Activated CD8-positive, alpha-beta memory T cell treated with anti-CD3 and anti-CD28 coated beads for 1 hour (primary cell): ENCODE data around the gene PTGDR.

Experiments used
- DNase-seq, 2 donors: peaks; one replicate each; pipeline ENCODE4 v3.0.0-alpha.2; 2020; ENCODE audit warnings: low read depth in 1 of 2; ENCODE audit errors: extremely low read depth in 1 of 2

The PTGDR gene

DNA sequence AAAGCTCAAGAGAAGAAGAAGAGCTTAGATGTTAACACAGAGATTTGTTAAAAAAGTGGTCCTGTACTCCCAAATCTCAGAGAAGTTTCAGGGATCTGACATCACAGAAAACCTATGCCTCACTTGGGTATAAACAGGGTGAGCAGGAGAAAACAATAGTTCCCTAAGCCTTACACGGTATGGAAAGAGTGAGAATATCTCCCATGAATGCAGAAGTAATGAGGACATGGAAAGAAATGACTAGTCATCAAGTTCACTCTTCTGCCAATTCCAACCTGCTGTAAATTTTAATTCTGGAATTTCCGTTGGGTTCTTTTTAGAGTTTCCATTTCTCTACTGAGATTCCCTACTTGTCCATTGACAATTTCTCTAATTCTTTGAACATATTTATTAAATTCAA, 40.4 kb downstream of the PTGDR start:
- no peak for DNase-seq

DNA sequence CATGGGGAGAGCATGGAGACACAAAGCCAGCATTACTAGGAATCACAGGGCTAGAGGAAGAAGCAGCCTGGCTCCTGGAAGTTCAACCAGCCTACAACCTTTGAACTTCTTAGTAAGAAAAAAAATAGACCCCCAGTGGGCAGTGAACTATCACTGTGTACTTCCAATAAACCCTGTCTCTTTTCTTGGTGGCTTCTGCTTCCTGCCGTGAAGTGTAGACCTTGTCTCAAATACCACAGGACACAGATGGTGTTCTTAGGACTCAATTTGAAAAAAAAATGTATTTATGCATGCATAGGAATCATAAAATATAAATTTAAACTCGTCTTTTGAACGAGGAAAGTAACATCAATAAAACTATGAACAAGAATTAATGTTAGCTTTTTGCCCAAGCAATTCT, 43.0 kb downstream of the PTGDR start:
- no peak for DNase-seq

GRCh38 chr14:52312931-52313355, 45.4 kb downstream of the PTGDR start:
- no peak for DNase-seq

GRCh38 chr14:52313462-52313861, 46.0 kb downstream of the PTGDR start:
- no peak for DNase-seq

GRCh38 chr14:52313903-52314594, 46.6 kb downstream of the PTGDR start, which contains the start of gene PTGER2:
Gene PTGER2, plus strand, starts transcription at chr14:52314312. Its CDS starts 237 bp downstream, at chr14:52314549.
- peak; percentile 30 to 67 for DNase-seq

DNA sequence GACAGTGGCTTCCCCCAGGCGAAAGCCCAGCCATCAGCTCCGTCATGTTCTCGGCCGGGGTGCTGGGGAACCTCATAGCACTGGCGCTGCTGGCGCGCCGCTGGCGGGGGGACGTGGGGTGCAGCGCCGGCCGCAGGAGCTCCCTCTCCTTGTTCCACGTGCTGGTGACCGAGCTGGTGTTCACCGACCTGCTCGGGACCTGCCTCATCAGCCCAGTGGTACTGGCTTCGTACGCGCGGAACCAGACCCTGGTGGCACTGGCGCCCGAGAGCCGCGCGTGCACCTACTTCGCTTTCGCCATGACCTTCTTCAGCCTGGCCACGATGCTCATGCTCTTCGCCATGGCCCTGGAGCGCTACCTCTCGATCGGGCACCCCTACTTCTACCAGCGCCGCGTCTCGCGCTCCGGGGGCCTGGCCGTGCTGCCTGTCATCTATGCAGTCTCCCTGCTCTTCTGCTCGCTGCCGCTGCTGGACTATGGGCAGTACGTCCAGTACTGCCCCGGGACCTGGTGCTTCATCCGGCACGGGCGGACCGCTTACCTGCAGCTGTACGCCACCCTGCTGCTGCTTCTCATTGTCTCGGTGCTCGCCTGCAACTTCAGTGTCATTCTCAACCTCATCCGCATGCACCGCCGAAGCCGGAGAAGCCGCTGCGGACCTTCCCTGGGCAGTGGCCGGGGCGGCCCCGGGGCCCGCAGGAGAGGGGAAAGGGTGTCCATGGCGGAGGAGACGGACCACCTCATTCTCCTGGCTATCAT, 47.3 kb downstream of the PTGDR start:
- DNase-seq, result peak in 1 of 2 donors; percentile 16

DNA sequence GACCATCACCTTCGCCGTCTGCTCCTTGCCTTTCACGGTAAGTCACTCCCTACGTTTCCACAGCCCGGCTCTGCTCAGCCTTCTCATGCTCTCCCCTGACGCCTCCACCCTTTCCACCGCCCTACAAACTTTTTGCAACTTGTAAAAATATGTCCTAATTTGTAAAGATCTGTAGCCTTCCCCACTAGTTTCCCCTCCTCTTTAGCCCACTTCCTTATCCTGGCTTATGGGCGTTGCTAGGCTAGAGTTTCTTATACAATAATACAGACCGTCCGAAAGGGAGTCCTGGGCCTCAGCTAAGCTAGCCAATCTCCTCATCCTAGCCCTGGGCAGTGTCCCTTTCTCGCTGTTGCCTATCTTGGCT, 47.8 kb downstream of the PTGDR start:
- no peak for DNase-seq

DNA sequence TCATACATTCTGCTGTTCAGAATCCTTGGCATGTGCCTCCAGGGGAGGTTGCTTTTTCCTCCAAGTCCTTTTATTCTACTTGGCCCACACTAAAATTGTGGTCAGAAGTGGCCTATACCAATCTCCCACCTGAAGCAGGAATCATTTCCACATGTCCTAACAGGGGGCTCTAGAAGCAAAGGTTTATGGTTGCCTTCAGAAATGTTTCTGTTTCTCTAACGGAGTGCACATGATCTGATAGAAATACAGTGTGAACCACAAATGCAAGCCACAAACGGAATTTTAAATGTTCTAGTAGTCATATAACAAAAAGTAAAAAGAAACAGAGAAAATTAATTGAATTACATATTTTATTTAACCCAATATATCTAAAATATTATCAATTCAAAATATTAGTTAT, 50.6 kb downstream of the PTGDR start:
- no peak for DNase-seq

DNA sequence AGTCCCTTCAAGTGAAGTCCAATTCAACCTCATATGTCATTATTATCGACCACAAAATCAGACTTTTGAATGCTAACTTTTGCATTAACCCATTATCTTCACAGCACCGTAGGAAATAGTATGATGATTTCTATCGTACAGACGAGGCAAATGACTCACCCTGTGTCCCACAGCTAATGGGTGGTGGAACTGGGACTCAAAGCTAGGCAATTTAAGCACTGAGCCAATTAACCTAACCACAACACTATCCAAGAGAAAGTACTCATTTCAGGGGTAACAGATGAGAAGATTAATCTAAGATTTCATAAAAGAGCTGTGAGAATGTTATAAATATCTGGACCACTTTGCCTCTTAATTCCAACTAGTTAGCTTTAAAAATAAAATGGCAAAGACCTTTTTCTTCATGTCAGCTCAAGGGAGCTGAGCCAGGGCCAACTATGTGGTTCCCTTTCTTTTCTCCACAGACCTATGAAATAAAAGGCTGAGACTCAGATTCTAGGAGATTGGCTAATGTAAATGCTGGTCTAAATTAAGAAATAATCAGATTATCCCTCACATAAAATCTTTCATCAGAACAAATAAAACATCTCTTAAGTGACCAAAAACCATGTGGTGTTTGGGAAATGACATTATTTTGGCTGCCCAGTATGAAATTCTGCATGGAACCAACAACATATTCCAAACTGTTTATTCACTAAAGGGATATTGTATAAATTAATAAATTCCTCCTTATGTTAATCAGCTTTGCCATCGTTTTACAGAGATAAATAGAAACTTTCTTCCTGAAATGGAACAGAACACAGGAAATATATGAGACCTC, 51.5 kb downstream of the PTGDR start:
- DNase-seq, result no peak

DNA sequence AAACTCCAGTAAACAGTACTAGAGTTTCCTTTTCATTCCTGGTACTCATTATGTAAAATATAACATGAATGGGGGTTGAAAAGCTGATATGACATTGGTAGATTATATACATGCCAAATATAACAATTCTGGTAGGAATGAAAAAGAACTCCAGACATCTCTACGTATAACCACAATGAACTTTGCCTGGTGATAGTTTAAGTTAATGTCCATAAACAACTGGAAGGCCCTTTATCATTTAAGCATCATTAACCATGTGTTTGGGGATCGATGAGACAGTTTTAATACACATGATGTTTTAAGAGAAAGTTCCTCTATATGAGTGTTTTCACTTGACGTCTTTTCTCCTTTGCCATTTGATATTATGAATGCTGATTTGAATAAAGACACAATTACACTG, 52.4 kb downstream of the PTGDR start:
- DNase-seq, result no peak

DNA sequence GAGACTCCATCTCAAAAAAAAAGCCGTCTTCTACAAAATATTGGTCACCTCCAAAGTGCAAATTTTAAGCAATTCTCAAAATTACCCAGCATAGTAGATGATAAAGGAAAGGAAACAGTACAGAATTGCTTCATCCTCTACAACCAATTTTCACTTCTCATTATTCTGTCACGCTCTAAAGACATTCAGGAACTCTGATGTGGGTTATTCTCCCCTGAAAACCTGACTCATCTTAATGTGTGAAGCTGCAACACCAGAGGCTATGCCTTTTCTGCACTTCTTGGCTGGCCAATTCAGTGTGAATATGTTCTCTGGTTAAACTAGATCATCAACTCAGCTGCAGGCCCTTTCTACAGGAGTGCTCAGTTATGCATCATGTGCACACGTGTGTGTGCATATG, 57.6 kb downstream of the PTGDR start:
- no peak for DNase-seq

DNA sequence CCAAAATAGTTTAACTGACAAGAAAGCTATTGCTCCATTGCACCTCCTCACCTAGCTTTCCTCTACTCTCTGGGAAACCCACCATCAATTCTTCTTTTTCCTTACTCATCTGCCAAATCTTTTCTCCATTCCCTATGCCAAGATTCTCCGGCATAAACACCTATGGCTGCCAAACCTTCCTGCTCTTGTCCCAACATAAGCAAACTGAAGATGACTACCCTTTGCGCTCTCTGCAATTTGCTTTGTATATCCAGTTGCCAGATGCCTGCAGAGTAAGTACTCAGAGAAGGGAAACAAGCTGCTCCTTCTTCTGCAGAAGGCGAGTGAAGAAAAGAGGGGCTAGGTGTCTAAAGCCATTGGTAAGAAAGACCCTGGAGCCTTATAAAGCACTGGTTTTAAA, 58.1 kb downstream of the PTGDR start:
- DNase-seq, result no peak
